Spinal cord (tissue), 10 donors: Measurements from ENCODE around the gene CTDSP2. TPM values are rescaled to one million over a fixed set of nuclear protein-coding genes. Genes with fewer than 3 reads are reported as not detected.

Source experiments
- DNase-seq, 6 donors: peaks; one replicate each; pipeline versions ENCODE4 v3.0.0 to v3.0.0-alpha.2; 2013 to 2015; ENCODE audit warnings: low spot score in 6 of 6, low read depth in 4 of 6
- H3K27ac ChIP-seq: one replicate; pipeline ENCODE4 v1.5.1; 2013; ENCODE audit warnings: low read depth, low read length, control low read depth
- H3K27me3 ChIP-seq: one replicate; pipeline ENCODE4 v1.6.1; 2013; ENCODE audit warnings: low read length; ENCODE audit not compliant: control insufficient read depth, insufficient read depth
- H3K36me3 ChIP-seq: one replicate; pipeline ENCODE4 v1.6.1; 2013; ENCODE audit warnings: low read length; ENCODE audit not compliant: control insufficient read depth, insufficient read depth
- H3K4me1 ChIP-seq: one replicate; pipeline ENCODE4 v1.6.1; 2013; ENCODE audit warnings: low read length; ENCODE audit not compliant: control insufficient read depth, insufficient read depth
- H3K4me3 ChIP-seq: one replicate; pipeline ENCODE4 v1.5.1; 2013; ENCODE audit warnings: low read depth, low read length, control low read depth
- H3K9me3 ChIP-seq: one replicate; pipeline ENCODE4 v1.6.1; 2013; ENCODE audit warnings: low read length; ENCODE audit not compliant: control insufficient read depth, insufficient read depth
- WGBS: methylation state at CpG from one replicate; pipeline ENCODE4 v1.1.5; 2013; ENCODE audit warnings: missing lambda C conversion rate; ENCODE audit not compliant: insufficient coverage; 5-methylcytosine and 5-hydroxymethylcytosine counted together
- polyA plus RNA-seq, 2 donors: library from polyadenylated mRNA; unstranded; fragments of 120-200 nt; gene quantifications; one replicate each; pipeline ENCODE4 v1.2.1, GENCODE V29; 2013; ENCODE audit not compliant: insufficient read length in 2 of 2
- total RNA-seq, 2 donors: library from RNA; depleted of rRNA in 1 of 2; stranded (reverse); fragments of 120-200 nt in 1 of 2; fragments of >200 nt in 1 of 2; gene quantifications; one replicate each; pipeline versions ENCODE4 v1.2.3 to v1.2.4, GENCODE V29; 2013 to 2014
- donor health status: healthy.

CTDSP2 gene
- total and polyA plus RNA-seq, 4 donors = 42.6 to 111 (median 102) TPM

DNA sequence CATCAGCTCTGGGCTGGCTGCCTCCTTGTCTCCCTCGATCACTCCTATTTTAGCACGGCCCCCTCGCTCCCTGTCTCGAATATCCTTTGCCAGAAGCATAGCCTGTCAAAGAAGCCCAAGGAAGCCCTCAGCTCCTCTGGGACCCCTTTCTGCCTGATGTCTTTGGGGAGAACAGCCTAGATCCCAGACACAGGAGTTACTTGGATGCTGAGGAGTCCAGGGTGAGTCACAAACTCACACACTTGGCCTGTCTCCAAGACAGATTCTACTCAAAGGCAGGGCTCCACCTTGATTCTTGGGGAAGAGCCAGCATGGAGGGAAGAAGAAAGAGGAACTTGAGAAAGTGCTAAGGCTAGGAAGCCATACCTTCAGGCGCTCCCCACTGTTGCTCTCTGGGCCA lies 36.1 kb downstream of the CTDSP2 start:
- DNase-seq = no peak
- peaks cover 53% of the 10 kb centered on the region for H3K36me3 ChIP-seq

DNA sequence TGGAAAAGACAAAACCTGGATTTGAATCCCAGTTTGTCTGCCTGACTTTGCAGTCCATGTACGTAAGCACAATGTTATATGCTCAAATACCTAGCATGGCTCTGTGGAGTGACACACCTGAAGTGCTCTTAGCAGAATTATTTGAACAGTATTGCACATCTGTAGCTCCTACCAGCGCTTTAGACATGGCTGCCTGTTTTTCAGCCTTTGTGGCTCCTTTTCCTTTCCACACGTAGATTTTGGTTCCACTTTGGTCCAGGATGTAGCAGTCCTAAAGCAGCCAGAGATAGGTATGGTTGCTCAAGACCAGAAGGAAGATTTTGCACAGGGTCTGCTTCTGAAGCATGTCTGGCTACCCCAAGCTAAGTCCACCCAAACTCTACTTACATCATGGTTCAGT lies 37.1 kb downstream of the CTDSP2 start:
- Histone ChIP-seq H3K4me1 (peaks cover 6% of the 10 kb centered on the region), H3K36me3 (peaks cover 60% of the 10 kb centered on the region), H3K27me3 (no peaks in the 10 kb centered on the region), H3K9me3 (no peaks in the 10 kb centered on the region), H3K27ac (no peak overlapping the region), H3K4me3 (no peak overlapping the region)
- no peak for DNase-seq
- 96% methylated on average over 3 of the region's 3 CpGs for WGBS

More for the DNA sequence above, 36.1 kb downstream of the CTDSP2 start:
- no peak overlapping the region for H3K27ac ChIP-seq
- H3K9me3 ChIP-seq = no peaks in the 10 kb centered on the region
- peaks cover 9% of the 10 kb centered on the region for H3K4me1 ChIP-seq
- 97% methylated on average over 5 of the region's 5 CpGs for WGBS
- no peak overlapping the region for H3K4me3 ChIP-seq
- no peaks in the 10 kb centered on the region for H3K27me3 ChIP-seq

DNA sequence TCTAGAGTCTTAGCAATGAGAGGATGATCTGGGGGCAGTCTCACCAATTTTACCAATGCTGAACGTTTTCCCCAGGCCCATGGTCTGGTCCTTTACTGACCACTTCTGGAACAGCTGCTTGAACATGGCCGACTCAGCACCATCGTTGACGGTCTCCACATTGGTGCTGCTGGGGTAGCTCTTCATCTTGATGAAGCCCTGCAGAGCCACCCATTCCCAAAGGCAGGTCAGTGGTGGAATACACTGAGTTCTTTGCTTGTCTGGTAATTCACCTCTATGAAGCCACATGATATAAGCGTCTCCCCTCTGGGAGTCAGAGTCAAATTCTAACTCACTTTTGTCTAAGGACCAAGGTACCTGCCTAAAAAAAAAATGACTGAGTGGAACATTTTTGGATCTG lies 38.2 kb downstream of the CTDSP2 start:
- Histone ChIP-seq H3K4me3 (no peak overlapping the region), H3K9me3 (no peaks in the 10 kb centered on the region), H3K27me3 (no peaks in the 10 kb centered on the region), H3K27ac (no peak overlapping the region), H3K4me1 (no peaks in the 10 kb centered on the region), H3K36me3 (peaks cover 56% of the 10 kb centered on the region)
- WGBS = 92% methylated on average over 4 of the region's 5 CpGs
- no peak for DNase-seq

DNA sequence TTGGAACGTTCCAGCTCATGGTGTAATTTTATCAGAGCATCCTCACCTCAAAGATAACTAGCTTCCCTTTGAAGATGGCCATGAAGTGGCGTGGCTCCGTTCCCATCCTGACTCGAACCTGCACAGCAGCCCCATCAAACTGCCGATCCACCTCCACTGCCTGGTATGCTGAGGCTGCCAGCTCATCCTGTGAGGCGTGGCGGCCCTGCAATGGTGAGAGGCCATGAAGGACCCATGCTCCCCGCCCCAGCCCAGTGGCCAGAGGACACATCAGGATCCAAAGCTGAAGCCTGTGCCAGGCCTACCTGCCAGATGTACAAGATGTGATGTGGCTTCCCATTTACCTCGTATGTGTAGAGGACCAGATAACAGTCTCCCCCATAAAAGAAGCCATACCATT lies 39.2 kb downstream of the CTDSP2 start:
- peaks cover 55% of the 10 kb centered on the region for H3K36me3 ChIP-seq

GRCh38 chr12:57806677-57807076 lies 39.9 kb downstream of the CTDSP2 start:
- Histone ChIP-seq H3K4me1 (no peaks in the 10 kb centered on the region), H3K27me3 (no peaks in the 10 kb centered on the region), H3K27ac (no peak overlapping the region), H3K36me3 (peaks cover 57% of the 10 kb centered on the region), H3K4me3 (no peak overlapping the region), H3K9me3 (no peaks in the 10 kb centered on the region)
- WGBS = 94% methylated on average over 2 of the region's 3 CpGs
- no peak for DNase-seq

More for the DNA sequence above, 39.2 kb downstream of the CTDSP2 start:
- DNase-seq = no peak
- Histone ChIP-seq H3K27me3 (no peaks in the 10 kb centered on the region), H3K4me3 (no peak overlapping the region), H3K9me3 (no peaks in the 10 kb centered on the region), H3K4me1 (no peaks in the 10 kb centered on the region), H3K27ac (no peak overlapping the region)
- 98% methylated on average over 7 of the region's 9 CpGs for WGBS

- Histone ChIP-seq H3K27ac (no peak overlapping the region), H3K4me1 (no peaks in the 10 kb centered on the region), H3K9me3 (no peaks in the 10 kb centered on the region), H3K36me3 (peaks cover 51% of the 10 kb centered on the region), H3K4me3 (no peak overlapping the region), H3K27me3 (no peaks in the 10 kb centered on the region)
- peak in 2 of 6 donors; percentile 37 to 53 for DNase-seq
- 65% methylated on average over 3 of the region's 9 CpGs for WGBS
Measured at GRCh38 chr12:57803319-57803893, 43.1 kb downstream of the CTDSP2 start.

GRCh38 chr12:57802607-57803006 lies 43.9 kb downstream of the CTDSP2 start:
- no peaks in the 10 kb centered on the region for H3K27me3 ChIP-seq
- no peaks in the 10 kb centered on the region for H3K9me3 ChIP-seq
- no peak overlapping the region for H3K4me3 ChIP-seq
- WGBS = no CpG with 5 or more reads among the region's 1 CpG
- no peak overlapping the region for H3K27ac ChIP-seq
- DNase-seq = no peak
- peaks cover 44% of the 10 kb centered on the region for H3K36me3 ChIP-seq
- no peaks in the 10 kb centered on the region for H3K4me1 ChIP-seq

DNA sequence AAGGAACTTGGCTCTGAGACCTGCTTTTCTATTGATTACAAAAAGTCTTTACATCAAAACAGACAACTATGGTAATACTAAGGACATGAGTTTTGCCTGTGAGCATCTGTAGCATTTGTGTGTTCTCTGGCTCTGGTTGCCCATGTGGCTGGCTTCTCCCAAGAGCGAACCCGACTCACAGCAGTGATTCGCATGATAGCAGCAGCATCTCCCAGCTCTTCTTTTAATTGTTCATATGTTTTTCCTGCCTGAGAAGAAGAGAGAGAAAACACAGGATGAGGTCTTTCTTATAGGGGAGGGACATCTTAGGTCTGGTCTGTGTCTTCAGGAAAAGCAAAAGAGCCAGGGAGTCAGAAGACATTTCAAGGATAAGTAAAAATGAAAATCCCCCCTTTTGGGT lies 45.6 kb downstream of the CTDSP2 start:
- peaks cover 40% of the 10 kb centered on the region for H3K36me3 ChIP-seq
- no peaks in the 10 kb centered on the region for H3K27me3 ChIP-seq
- no peak overlapping the region for H3K27ac ChIP-seq
- H3K4me1 ChIP-seq = no peaks in the 10 kb centered on the region
- H3K9me3 ChIP-seq = no peaks in the 10 kb centered on the region
- no peak for DNase-seq
- H3K4me3 ChIP-seq = no peak overlapping the region
- WGBS = no CpG with 5 or more reads among the region's 3 CpGs

GRCh38 chr12:57797933-57798332 lies 48.6 kb downstream of the CTDSP2 start:
- Histone ChIP-seq H3K4me3 (no peak overlapping the region), H3K27me3 (no peaks in the 10 kb centered on the region), H3K27ac (no peak overlapping the region), H3K9me3 (no peaks in the 10 kb centered on the region), H3K36me3 (peaks cover 42% of the 10 kb centered on the region), H3K4me1 (no peaks in the 10 kb centered on the region)
- 100% methylated on average over 1 of the region's 1 CpG for WGBS
- DNase-seq = no peak

GRCh38 chr12:57796996-57797395 lies 49.5 kb downstream of the CTDSP2 start:
- DNase-seq = no peak
- no peak overlapping the region for H3K27ac ChIP-seq
- H3K36me3 ChIP-seq = peaks cover 42% of the 10 kb centered on the region
- H3K4me3 ChIP-seq = no peak overlapping the region
- WGBS = no CpG with 5 or more reads among the region's 1 CpG
- H3K4me1 ChIP-seq = no peaks in the 10 kb centered on the region
- no peaks in the 10 kb centered on the region for H3K27me3 ChIP-seq
- H3K9me3 ChIP-seq = no peaks in the 10 kb centered on the region
